Measurements from ENCODE around the gene ZNF592.

GRCh38 chr15:84818261-84819131 is 70.1 kb downstream of the ZNF592 start:
- no peak for TF ChIP-seq CTCF (conservative IDR thresholded peaks at IDR 0.05 in 1 of 2, IDR thresholded peaks at IDR 0.05 in 1 of 2; ENCODE audit: extremely low read depth in 1 of 2, insufficient read depth in 1 of 2, low read depth in 1 of 2, low read length in 2 of 2)
- TF ChIP-seq EZH2 (IDR thresholded peaks at IDR 0.05; ENCODE audit: borderline replicate concordance, low read length), result no peak
